GM12872 (cell line): ENCODE data around the gene CYP2F1.

Experiments
- TF ChIP-seq, protein P1 (sequence below): IDR thresholded peaks from 3 replicates; pipeline ENCODE4 v1.5.1; 2011; ENCODE audit warnings: low read depth, mild to moderate bottlenecking, low read length, moderate library complexity; ENCODE audit not compliant: insufficient read depth

CYP2F1 gene

DNA sequence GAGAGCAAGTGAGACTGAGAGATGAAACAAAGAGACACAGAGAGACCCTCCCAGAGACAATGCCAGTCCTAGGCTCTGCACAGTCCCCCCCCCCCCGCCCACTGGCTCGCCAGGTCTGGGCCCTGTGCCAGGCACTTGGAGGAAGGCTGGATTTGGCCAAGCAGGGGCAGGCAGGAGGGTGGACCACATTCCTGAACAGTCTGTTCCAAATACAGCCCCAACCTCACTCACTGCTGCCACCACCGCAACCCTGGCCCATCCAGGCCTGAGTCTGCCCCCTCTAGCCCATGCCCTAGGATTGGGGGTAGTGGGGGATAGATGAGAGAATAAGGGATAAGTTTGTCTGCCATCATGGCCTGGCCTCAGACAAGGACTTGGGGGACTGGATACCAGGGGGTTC lies 19.0 kb downstream of the CYP2F1 start:
- TF ChIP-seq, protein P1, sequence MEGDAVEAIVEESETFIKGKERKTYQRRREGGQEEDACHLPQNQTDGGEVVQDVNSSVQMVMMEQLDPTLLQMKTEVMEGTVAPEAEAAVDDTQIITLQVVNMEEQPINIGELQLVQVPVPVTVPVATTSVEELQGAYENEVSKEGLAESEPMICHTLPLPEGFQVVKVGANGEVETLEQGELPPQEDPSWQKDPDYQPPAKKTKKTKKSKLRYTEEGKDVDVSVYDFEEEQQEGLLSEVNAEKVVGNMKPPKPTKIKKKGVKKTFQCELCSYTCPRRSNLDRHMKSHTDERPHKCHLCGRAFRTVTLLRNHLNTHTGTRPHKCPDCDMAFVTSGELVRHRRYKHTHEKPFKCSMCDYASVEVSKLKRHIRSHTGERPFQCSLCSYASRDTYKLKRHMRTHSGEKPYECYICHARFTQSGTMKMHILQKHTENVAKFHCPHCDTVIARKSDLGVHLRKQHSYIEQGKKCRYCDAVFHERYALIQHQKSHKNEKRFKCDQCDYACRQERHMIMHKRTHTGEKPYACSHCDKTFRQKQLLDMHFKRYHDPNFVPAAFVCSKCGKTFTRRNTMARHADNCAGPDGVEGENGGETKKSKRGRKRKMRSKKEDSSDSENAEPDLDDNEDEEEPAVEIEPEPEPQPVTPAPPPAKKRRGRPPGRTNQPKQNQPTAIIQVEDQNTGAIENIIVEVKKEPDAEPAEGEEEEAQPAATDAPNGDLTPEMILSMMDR: no peak

DNA sequence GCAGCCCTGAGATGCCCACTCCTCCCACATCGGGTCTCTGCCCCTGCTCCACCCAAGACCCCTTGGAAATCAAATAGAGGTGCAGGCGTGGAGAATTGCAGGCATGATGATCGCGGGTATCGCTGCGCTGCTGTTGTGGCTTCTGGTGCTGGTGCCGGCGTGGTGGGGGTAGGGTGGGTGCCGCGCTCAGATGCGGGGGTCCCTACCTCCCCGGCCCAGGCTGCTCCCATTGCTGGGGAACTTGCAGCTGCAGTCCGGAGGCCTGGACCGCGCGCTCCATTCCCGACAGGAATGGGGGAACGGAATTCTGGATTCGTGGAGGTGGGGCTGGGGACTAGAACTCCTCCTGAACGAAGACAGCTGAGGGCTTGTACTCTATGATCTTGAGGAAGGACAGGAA lies 20.4 kb downstream of the CYP2F1 start:
- TF ChIP-seq, protein P1: no peak

DNA sequence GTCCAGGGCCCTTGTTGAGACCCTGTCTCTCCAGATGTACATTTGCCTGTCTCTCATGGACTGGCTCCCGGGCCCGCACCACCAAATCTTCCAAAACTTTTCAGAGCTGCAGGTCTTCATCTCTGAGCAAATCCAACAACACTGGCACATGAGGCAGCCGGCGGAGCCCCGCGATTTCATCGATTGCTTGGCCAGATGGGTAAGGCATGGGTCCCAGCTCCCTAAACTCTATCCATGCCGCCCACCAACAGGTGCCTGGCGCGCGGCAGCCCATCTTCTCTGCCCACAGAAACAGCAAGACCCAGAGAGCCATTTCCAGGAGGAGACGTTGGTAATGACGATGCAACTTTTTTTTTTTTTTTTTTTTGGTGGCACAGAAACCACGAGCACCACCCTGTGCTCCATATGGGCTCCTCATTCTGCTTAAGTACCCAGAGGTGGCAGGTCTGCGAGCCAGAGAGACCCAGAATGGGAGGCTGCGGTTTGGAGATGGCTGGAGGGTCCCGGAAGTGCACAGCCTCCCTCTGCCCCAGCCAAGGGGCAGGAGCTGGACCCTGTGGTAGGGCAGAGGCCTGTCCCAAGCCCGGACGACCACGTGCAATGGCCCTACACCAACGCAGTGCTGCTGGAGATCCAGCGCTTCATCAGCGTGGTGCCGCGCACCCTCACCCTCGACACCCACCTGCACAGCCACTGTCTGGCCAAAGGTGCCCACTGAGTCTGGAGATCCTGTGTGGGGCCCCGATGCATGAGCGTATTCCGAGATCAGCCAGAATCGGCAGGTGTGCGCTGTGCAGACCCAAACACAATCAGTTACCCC lies 22.6 kb downstream of the CYP2F1 start:
- TF ChIP-seq, protein P1: no peak

DNA sequence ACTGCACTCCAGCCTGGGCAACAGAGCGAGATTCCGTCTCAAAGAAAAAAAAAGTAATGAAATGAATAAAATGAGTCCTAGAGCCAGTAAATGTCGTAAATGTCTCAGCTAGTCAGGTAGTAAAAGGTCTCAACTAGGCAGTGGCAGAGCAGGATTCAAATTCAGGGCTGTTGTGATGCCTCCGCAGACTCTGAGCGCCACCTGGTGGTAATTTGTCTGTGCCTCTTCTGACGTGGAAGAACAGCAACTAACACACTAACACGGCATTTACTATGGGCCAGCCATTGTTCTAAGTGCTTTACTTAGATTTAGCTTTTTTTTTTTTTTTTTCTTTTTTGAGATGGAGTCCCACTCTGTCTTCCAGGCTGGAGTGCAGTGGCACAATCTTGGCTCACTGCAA lies 30.2 kb downstream of the CYP2F1 start:
- TF ChIP-seq, protein P1: peak; percentile 85

DNA sequence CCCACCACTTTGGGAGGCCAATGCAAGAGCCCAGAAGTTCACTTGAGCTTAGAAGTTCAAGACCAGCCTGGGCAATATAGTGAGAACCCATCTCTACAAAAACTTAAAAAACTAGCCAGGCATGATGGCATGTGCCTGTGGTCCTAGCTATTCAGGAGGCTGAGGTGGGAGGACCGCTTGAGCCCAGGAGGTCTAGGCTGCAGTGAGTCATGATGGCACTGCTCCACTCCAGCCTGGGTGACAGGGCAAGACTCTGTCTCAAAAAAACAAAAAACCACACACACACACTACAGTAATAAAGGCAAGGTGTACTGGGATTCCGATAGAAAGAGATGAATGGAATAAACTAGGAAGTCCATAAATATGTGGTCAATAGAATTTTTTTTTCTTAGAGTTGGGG lies 35.6 kb downstream of the CYP2F1 start:
- TF ChIP-seq, protein P1: no peak

DNA sequence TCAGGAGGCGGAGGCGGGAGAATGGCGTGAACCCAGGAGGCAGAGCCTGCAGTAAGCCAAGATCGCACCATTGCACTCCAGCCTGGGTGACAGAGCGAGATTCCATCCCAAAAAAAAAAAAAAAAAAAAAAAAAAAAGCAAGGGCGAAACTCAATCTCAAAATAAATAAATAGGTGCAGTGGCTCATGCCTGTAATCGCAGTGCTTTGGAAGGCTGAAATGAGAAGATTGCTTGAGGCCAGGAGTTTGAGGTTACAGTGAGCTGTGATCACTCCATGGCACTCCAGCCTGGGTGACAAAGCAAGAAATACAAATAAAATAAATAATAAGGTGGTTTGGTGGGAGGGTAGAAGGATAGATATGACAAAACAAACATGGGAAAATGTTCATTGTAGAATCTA lies 39.8 kb downstream of the CYP2F1 start:
- TF ChIP-seq, protein P1: no peak

DNA sequence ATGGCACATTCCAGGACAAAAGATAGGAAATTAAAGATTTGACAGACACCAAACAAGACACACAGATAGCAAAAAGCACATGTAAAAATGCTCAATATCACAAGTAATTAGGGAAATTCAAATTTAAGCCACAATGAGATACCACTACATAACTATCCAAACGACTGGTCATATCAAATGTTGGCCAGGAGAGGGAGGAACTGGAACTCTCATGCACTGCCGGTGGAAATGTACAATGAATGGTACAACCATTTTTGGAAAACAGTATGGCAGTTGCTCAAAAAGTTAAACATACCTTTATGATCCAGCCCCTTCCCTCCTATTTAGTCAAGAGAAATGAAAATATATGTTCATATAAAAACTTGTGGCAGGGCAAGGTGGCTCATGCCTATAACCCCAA lies 42.0 kb downstream of the CYP2F1 start:
- TF ChIP-seq, protein P1: no peak
